ENCODE measurements around the gene ADCY1. TPM values are rescaled to one million over a fixed set of nuclear protein-coding genes. Genes with fewer than 3 reads are reported as not detected.

ADCY1 gene
- total RNA-seq, 1 experiment from 2014 or later, result 0.66 TPM

DNA sequence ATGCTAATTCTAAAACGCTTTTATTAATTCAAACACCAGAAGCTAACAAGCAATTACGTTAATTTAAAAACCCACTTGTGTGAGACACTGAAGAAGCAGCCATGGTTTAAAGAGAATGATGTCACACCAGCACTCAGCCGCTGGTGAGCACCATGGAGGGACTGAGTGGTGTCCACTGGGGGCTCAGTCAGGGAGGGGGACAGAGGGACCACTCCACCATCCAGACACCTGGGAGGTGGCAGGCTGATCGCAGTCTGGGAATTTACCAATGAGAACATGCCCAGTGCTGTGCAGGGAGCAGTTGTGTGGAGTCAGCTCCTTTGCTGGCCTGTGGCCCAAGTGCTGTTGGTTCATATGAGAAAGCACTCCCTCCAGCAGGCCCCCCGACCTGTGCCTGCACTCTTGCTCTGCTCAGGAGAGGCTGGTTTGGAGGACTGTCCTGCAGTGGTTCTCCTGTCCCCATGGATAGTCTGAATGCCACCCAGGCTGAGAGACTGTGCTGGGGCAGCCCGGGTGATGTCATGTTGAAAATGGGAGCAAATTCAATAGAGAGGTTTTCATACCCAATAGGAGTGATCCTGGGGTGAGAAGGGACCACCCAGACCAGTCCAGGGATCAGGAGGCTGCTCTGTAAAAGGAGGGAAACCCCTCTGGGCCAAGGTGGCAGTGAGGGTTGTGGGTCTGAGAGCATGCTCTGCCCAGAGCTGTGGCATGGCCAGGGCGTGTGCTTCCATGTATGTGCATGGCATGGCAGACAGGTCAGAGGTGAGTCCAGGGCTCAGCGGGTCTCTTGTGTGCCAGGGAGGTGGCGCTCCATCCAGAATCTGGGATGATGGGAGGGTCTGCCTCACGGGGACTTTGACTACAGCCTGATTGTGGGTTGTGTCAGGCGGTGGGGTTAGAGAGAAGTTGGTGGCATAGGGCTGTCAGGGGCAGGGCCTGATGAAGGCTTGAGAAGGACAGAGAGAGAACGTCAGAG is 12.7 kb downstream of the ADCY1 start:
- no peaks in the 10 kb centered on the region for H3K9me3 ChIP-seq
- H3K4me3 ChIP-seq, result no peak overlapping the region
- H3K27me3 ChIP-seq, result no peaks in the 10 kb centered on the region
- no peak for DNase-seq
- H3K36me3 ChIP-seq, result no peaks in the 10 kb centered on the region

DNA sequence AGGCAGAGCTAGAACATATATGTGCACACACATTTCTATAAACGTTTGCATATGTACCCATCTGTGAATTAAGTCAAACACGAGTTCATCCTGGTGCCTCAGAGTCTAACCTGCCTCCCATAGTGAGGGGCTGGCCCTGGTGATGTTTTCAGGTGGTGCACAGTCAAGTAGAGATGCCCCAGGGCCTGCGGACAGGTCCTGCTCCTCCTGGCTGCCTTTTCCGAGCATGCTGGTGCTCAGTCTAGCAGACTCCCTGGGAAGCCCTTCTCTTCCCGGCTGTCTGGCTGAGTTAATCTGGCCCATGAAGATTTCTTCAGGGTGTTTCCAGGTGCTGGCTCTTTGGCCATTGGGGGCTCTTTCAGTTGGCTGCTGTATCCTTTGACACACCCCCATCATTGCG is 14.3 kb downstream of the ADCY1 start:
- Histone ChIP-seq H3K36me3 (no peaks in the 10 kb centered on the region), H3K9me3 (no peaks in the 10 kb centered on the region), H3K4me3 (no peak overlapping the region), H3K27me3 (no peaks in the 10 kb centered on the region)
- DNase-seq, result no peak

DNA sequence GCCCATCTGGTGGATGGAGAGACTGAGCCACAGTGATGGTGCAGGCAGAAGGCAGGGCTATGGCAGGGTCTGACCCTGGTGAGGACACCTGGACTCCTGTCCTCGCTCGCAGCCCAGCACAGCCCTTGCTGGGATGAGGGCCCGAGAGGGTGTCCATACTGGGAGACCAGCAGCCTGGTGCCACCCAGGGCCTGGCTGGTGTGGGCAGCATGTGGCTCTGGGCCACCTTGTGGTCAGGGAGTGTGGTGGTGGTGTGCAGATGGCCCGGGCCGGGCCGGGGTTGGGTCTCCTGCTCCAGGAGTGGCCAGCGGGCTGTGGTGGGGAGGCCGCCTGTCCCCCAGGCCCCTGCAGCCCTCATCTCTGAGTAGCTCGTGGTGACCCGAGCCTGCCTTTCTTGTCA is 14.9 kb downstream of the ADCY1 start:
- Histone ChIP-seq H3K4me3 (no peak overlapping the region), H3K36me3 (no peaks in the 10 kb centered on the region), H3K9me3 (no peaks in the 10 kb centered on the region), H3K27me3 (no peaks in the 10 kb centered on the region)
- no peak for DNase-seq

DNA sequence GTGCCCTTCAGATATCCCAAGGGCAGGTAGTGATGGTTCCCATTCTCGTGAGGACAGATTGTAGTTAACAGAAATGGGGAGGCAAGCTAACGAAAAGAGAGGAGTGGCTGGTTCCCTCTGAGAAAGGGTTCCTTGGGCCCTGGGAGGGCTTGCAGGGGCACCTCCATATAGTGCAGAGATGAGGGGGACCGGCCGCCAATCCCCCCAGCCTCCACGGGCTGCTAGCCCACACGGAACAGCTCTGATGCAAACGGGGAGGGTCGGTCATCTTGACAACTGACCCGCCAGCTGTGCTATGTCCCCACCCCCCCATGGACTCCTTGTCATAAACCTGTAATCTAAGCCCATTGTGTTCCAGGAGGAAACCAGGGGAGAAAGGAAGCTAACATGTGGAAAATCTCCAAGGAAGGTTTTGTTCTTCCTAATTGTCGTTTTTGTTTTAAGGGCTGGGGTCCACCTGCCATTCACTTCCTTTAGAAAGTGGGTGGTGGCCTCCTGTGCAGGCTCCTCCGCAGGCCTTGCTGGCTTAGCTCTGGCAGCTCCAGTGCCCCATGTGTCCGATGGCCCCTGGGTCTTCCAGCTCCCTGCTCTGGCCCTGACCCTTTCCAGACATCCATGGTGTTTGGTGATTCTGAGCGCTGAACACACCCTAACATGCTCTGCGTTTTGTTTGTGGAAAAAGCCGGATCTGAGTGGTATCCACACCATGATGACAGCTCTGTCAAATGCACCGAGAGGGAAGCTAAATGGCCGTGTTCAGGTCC is 15.9 kb downstream of the ADCY1 start:
- no peak for DNase-seq
- Histone ChIP-seq H3K4me3 (no peak overlapping the region), H3K27me3 (no peaks in the 10 kb centered on the region), H3K9me3 (no peaks in the 10 kb centered on the region), H3K36me3 (no peaks in the 10 kb centered on the region)

DNA sequence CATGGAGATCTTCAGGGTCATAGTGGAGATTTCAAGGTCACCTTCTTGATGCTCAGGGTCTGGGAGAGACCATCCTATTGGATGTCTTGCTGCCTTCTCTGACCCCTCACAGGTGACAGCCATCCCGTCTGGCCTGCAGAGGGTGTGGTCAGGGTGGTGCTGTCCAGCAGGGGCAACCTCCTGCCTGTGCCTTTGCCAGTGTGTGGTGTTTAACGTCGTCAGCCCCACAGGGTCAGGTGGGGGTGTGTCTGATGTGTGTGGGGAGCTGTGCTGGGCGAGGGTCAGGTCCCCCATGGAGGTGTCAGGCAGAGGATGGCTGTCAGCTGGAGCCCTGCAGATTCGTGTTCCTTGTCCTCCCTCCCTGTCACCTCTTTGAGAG is 16.5 kb downstream of the ADCY1 start:
- DNase-seq, result no peak
- no peak overlapping the region for H3K4me3 ChIP-seq
- no peaks in the 10 kb centered on the region for H3K9me3 ChIP-seq
- H3K27me3 ChIP-seq, result no peaks in the 10 kb centered on the region
- no peaks in the 10 kb centered on the region for H3K36me3 ChIP-seq

DNA sequence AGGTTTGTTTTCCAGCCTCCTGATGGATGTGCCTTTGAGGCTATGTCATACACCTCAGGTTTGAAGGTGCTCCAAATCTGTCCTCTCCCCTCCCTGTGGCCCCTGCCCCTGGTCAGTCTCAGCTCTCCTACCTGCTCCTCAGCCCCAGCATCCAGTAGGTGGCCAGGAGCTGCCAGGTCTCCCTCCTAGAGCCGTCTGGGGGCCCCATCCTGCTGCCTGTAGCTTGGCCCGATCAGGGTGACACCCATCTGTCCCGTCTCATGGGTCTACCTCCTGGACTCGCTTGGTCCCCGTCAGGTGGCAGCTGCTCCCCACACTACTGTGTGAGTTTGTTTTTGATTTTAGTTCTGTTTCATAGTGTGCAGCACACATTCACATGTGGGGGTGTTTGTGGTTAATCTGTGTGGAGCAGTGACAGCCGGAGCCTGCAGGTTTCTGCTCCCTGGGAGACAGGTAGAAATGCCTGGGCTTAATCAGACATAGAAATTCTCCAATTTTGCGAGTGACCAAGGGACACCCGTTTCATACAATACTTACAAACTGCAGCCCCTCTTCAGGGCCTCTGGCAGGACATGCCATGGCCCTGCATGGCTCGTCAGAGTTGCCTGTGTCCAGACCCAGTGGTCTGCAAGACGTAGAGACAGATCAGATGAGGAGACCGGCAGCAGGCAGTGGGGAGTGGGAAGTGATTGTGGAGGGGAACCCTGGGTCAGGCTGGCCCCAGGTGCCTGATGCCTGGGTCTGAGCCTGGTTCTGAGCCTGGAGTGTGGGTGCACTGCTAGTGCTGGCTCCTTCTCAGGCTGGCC is 17.1 kb downstream of the ADCY1 start:
- Histone ChIP-seq H3K9me3 (no peaks in the 10 kb centered on the region), H3K27me3 (no peaks in the 10 kb centered on the region), H3K4me3 (no peak overlapping the region), H3K36me3 (no peaks in the 10 kb centered on the region)
- no peak for DNase-seq

DNA sequence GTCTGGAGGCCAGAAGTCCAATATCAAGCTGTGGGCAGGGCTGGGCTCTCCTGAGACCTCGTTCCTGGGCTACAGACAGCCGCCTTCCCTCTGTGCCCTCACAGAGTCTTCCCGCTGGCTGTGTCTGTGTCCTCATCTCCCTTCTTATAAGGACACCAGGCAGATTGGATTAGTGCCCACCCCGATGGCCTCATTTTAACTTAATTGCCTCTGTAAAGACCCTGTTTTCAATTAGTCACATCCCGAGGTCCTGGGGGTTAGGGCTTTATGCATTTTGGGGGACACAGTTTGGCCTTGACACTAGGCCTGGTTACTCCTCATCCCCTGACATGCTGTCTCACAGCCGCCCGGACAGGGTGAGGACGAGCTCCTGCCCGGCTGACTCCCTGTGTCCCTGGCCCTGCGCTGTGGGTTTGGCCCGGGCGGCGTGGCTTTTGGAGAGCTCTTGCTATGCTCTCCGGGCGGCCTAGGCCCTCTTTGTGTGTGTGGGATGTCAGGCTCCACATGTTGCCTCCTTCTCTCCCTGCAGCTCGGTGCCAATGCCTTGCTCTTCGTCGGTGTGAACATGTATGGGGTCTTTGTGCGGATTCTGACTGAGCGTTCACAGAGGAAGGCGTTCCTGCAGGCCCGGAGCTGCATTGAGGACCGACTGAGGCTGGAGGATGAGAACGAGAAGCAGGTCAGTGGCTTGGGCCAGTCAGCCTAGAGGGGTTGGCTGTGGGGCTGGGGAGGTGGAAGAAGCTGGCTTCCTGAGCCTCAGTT is 18.2 kb downstream of the ADCY1 start:
- no peak for DNase-seq
- Histone ChIP-seq H3K36me3 (no peaks in the 10 kb centered on the region), H3K9me3 (no peaks in the 10 kb centered on the region), H3K27me3 (no peaks in the 10 kb centered on the region), H3K4me3 (no peak overlapping the region)

DNA sequence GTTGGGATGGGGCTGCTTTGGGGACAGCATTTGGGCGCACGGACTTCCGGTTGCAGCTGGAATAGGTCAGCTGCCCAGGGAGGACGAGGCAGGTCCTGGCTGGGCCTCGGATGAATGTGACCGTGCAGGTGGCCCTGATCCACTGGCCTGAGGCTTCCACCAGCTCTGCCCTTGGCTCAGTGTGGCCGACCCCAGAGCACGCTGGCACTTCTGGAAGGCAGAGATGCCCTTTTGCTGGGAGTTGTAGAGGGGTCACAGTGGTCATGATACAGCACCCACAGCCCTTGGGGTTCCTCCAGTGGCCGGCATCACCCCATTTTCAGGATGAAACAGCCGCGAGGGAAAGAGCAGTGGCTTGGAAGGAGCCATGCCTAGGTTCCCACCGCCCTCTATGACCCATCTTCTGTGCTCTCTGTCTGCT is 19.0 kb downstream of the ADCY1 start:
- H3K27me3 ChIP-seq, result no peaks in the 10 kb centered on the region
- H3K4me3 ChIP-seq, result no peak overlapping the region
- H3K9me3 ChIP-seq, result no peaks in the 10 kb centered on the region
- no peaks in the 10 kb centered on the region for H3K36me3 ChIP-seq
- no peak for DNase-seq

DNA sequence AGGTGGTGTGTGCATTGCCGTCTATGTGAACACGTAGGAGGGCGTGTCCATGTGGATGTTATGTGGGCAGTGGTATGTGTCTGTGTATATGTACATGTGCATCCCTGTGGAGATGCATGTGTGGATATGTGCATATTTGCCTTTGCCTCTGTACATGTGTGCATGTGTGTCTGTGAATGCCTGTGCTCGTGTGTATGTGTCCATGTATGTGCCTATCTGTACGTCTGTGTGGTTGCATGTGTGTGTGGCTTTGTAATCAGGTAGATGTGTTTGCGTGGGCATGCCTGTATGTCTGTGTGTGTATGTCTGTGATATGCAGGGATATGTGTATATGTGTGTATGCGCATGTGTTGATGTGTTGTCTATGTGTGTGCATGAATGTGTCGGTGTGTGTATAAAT is 19.7 kb downstream of the ADCY1 start:
- H3K27me3 ChIP-seq, result no peaks in the 10 kb centered on the region
- no peaks in the 10 kb centered on the region for H3K36me3 ChIP-seq
- H3K4me3 ChIP-seq, result no peak overlapping the region
- DNase-seq, result no peak
- no peaks in the 10 kb centered on the region for H3K9me3 ChIP-seq

DNA sequence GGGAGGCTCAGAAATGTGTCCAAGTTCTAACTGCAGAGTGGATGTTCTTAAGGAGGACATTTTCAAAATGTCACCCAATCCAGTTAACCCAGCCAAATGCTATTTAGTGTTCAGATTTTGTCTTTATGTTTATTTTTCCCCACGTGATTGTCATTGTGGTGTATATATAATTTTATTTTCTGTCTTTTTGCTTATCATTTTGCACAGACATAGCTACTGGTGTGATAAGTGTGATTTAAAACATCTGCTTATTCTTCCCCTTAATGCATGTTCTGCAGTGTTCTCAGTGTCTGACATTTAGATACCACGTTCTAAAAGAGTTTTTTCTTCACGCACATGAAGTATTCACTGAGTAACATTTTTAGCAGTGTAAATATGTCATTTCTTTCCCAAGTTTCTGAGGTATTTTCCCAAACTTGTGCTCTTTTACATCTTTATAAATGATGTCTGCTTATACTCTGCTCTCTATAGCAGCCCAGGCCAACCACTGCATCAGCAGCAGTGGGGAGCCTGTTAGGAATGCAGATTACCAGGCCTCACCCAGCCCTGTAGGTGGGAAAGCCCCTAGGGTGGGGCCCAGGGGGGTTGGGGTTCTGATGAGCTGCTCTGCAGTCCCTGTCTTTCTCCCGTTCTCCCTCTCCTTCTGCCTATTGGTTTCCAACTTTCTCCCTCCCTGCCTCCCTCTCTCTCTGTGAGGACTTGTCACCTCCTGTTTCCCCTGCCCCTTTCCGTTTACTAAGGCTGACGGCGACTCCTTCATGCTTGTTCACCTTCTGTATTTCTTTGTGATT is 20.8 kb downstream of the ADCY1 start:
- no peaks in the 10 kb centered on the region for H3K9me3 ChIP-seq

DNA sequence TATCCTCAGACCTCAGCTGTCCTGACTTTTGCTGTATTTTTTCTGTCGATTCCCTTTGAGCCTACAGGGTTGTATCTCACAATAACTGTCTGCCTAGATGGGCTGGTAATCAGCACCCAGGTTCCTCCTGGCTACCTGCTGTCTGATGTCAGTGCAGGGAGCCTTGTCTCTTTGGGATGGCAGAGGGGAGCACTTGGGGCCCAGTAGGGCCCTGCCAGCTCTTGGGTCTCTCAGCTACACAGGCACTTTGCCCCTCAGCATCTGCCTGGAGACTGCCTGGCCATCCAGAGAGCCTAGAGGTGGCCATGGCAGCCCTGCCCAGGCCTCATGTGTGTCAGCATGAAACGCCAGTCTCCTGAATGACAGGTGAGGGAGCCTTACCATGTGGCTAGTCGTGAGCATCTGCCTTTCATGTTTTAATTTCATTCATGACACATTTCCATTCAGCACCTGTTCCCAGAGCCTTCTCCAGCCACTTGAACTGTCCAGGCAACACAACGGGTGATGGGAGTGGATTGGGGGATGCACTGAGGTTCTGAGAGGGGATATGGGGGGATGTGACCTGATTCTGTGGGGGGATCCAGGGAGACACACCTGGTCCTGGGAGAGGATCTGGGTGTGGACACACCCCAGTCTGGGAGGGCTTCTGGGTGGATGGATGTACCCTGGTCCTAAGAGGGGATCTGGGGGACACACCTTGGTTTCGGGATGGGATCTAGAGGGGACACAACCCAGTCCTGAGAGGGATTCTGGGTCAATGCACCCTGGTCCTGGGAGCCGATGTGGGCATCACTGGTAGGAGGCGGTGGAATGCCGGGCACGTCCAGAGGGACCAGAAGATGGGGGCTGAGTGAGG is 21.9 kb downstream of the ADCY1 start:
- DNase-seq, result no peak
- no peaks in the 10 kb centered on the region for H3K27me3 ChIP-seq
- no peaks in the 10 kb centered on the region for H3K9me3 ChIP-seq
- no peak overlapping the region for H3K4me3 ChIP-seq
- no peaks in the 10 kb centered on the region for H3K36me3 ChIP-seq

More for the DNA sequence above, 20.8 kb downstream of the ADCY1 start:
- Histone ChIP-seq H3K4me3 (no peak overlapping the region), H3K36me3 (no peaks in the 10 kb centered on the region), H3K27me3 (no peaks in the 10 kb centered on the region)
- DNase-seq, result no peak

DNA sequence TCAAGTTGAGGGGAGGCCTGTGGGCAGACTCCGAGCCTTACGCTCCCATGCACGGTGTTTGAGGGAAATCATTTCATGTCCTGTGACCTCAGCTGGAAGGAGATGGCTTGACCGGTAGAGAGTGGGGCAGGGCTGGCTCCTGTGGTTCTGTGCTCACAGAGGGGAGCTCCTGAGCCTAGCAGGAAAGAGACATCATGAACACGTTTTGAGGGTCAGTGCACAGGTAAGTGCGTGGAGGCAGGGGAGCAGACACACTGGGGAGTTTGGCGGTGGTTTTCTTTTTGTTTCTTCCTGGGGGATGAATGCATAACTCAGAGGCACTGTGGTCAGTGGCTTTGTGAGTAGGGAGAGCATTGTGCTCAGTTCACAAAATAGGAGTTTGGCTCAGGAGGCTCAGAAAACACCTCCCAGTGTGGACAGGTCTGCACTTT is 22.5 kb downstream of the ADCY1 start:
- Histone ChIP-seq H3K27me3 (no peaks in the 10 kb centered on the region), H3K36me3 (no peaks in the 10 kb centered on the region), H3K9me3 (no peaks in the 10 kb centered on the region), H3K4me3 (no peak overlapping the region)
- DNase-seq, result no peak

DNA sequence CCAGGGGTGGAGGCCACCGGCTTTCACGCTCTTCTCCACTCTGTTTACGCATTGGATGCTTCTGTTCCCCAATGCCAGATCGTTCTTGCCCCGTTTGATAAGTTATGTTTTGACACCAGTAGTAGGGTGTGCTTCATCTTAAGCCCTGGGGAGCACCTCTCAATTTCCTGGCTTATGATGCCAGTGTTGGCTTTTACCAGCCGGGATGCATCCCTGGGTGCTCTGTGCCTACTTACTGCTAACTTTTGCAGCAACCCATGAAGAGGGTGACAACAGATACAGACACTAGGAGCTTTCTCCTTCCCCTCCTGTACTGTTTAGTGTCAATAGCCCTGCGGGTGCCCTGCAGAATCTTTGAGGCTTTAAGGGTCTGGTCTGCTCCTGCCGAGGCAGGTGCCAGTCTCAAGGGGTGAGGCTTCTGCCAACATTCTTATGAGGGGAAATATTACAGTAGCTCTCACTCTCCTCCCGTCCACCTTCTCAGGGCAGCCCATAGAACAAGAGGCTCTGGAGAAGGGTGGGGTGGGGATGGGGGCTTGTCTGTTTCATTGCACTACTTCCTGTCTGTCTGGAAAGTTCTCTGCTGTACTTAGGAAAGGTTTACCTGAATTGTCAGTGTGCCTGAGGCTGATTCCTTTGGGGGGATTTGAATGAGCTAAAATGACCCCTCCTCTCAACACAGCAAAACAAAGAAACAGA is 23.3 kb downstream of the ADCY1 start:
- no peaks in the 10 kb centered on the region for H3K27me3 ChIP-seq
- no peaks in the 10 kb centered on the region for H3K9me3 ChIP-seq
- H3K4me3 ChIP-seq, result no peak overlapping the region
- no peak for DNase-seq
- H3K36me3 ChIP-seq, result no peaks in the 10 kb centered on the region

DNA sequence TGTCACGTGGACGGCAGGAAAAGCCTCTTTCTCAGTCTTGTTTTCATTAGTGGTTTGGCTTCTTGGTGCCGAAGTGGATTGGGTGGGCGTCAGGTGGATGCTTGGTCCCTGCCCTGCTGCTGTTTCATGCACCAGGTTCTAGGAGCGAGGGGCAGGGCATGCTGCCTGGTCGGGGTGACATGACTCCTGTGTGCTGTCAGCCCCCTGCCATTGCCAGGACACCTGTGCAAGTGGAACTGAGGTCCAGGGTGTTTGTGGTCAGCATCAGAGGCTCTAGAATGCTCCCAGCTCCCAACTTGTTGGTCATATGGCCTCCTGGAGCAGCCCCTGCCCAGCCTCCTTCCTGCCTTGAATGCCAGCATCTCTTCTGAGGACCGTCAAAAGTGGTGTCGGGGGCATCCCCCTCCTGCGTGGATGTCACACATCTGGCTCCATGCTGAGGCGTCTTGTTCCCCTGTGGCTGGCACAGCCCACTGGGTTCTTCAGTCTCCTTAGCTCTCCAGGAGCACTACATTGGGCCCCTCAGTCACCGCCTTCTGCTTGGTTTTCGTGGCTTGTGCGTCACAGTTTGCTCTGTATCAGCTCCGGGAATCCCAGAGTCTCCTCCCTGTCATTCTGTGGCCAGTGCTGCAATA is 24.8 kb downstream of the ADCY1 start:
- no peaks in the 10 kb centered on the region for H3K27me3 ChIP-seq

More for the DNA sequence above, 24.8 kb downstream of the ADCY1 start:
- no peak for DNase-seq
- Histone ChIP-seq H3K4me3 (no peak overlapping the region), H3K36me3 (no peaks in the 10 kb centered on the region), H3K9me3 (no peaks in the 10 kb centered on the region)
